Choroid plexus epithelial cell (primary cell): Measurements from ENCODE around the gene KCNH8.
"Not testable (repeated sequence)": the region's sequence is repeated elsewhere in the genome, so short reads cannot be mapped to it uniquely, and the experiment has no call there.

Source experiments
- DNase-seq: peaks from one replicate; pipeline ENCODE4 v3.0.0-alpha.2; 2010; ENCODE audit warnings: low read depth
- H3K4me3 ChIP-seq: 2 replicates; pipeline ENCODE4 v1.5.1; 2011; ENCODE audit warnings: low read depth, mild to moderate bottlenecking, control low read depth, low read length, moderate library complexity
- CTCF ChIP-seq: conservative IDR thresholded peaks from 2 replicates; pipeline ENCODE4 v1.5.1; 2011; ENCODE audit warnings: low read depth, mild to moderate bottlenecking, control low read depth, inconsistent platforms, low read length, moderate library complexity

Gene KCNH8

DNA sequence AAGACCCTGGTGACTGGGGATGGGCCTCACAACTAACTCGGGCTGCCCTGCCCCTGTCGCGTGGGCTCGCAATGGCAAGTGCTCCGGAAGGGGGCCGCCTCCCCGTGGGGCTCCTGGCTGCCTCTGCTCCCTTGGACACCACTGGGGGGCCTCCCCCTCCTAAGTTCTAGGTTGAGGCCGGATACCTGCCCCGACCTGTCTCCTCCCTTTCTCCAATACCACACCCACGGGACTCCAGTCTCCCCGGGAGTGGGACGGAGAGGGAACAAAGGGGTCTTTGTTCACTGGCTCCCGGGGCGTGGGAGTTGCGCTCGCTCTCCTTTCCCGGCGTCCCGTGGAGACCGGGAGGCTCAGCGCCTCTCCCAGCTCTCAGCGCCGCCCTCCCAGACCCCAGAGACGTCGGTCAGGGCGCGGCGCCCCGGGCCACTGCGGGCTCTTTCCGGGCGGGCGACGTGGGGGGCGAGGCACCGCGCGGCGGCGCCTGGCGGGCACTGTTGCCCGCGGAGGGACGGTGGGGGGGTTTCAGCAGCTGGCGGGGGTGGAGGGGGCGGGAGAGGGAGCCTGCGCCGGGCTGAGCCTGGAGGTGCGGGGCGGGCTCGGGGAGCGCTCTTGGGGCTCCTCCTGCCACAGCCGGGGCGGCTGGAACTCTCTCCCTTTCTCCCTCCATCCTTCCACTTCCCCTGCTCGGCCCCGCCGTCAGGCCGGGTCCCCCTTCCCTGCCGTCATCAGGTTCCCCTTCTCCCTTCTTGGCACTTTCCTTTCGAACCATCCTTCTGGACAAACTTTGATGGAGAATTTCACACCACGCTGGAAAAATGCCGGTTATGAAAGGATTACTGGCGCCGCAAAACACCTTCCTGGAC is at the start of gene KCNH8:
KCNH8 (plus strand) TSS at position 606 of the 863 bp plus-strand sequence; CDS start at position 816, 210 bp downstream.
- no peak for TF ChIP-seq CTCF
- DNase-seq, result no peak
- H3K4me3 ChIP-seq, result peak within 1 kb of the TSS; percentile 60

DNA sequence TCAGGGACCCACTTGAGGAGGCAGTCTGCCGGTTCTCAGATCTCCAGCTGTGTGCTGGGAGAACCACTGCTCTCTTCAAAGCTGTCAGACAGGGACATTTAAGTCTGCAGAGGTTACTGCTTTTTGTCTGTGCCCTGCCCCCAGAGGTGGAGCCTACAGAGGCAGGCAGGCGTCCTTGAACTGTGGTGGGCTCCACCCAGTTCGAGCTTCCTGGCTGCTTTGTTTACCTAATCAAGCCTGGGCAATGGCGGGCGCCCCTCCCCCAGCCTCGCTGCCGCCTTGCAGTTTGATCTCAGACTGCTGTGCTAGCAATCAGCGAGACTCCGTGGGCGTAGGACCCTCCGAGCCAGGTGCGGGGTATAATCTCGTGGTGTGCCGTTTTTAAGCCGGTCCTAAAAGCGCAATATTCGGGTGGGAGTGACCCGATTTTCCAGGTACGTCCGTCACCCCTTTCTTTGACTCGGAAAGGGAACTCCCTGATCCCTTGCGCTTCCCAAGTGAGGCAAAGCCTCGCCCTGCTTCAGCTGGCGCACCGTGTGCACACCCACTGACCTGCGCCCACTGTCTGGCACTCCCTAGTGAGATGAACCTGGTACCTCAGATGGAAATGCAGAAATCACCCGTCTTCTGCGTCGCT is 45.5 kb upstream of the KCNH8 start:
- not testable (repeated sequence) for H3K4me3 ChIP-seq, DNase-seq

- no peak for DNase-seq
- no peak for TF ChIP-seq CTCF
- H3K4me3 ChIP-seq, result no peak overlapping the region
Measured at GRCh38 chr3:19103510-19103909, 44.8 kb upstream of the KCNH8 start.

- no peak overlapping the region for H3K4me3 ChIP-seq
- no peak for TF ChIP-seq CTCF
- DNase-seq, result no peak
Measured at GRCh38 chr3:19104459-19104858, 43.9 kb upstream of the KCNH8 start.

GRCh38 chr3:19105826-19106225 is 42.5 kb upstream of the KCNH8 start:
- DNase-seq, result no peak
- no peak overlapping the region for H3K4me3 ChIP-seq
- TF ChIP-seq CTCF, result no peak

DNA sequence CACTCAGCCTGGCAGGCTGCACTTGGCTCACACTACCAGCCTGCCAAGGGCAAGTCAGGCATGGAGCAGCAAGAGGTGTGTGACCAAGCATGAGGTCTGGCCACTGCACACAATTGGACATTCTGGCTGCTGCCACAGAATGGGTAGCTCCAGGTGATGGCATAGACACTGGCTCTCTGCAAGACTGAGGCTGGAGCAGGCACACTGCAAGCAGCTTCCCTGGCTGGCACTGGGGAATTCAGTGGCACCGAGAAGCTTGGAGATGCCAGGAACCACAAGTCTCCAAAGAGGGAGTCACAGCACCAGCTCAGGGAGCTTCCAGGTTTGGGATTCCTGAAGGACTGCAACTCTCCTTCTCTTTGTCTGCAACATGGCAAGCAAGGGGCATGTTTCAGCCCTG is 42.0 kb upstream of the KCNH8 start:
- H3K4me3 ChIP-seq, result no peak overlapping the region
- TF ChIP-seq CTCF, result no peak
- DNase-seq, result no peak

DNA sequence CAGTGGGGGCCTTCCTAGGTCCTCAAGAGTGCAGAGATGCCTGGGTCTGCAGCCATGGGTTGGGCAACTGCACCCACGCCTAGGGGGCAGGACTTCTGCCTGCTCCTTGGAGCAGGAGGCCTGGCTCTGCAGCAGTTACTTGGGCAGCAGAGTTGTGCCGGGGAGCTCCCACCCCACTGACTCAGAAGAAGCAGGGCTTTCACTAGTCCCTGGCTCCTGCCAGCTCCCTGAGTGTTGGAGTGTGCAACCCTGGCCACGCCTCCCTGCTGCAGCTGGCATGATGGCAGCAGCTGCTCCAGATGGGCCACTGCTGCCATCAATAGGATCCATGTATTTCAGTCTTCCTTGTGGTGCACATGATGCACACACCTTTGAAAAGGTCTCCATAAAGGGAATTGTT is 40.6 kb upstream of the KCNH8 start:
- TF ChIP-seq CTCF, result no peak
- no peak overlapping the region for H3K4me3 ChIP-seq
- no peak for DNase-seq
